HL-60 (cell line): ENCODE data around the gene RAB3C.

ENCODE experiments used
- POLR2AphosphoS5 ChIP-seq: IDR thresholded peaks from 2 replicates; pipeline ENCODE4 v1.6.1; 2012; ENCODE audit warnings: low read depth
- SPI1 ChIP-seq: IDR thresholded peaks from 2 replicates; pipeline ENCODE4 v1.6.1; 2012; ENCODE audit warnings: low read depth, mild to moderate bottlenecking, borderline replicate concordance
- TF ChIP-seq, protein P1 (sequence below): IDR thresholded peaks from one replicate; pipeline ENCODE4 v1.5.1; 2011; ENCODE audit warnings: low read length, control low read depth, inconsistent platforms; ENCODE audit not compliant: insufficient read depth

DNA sequence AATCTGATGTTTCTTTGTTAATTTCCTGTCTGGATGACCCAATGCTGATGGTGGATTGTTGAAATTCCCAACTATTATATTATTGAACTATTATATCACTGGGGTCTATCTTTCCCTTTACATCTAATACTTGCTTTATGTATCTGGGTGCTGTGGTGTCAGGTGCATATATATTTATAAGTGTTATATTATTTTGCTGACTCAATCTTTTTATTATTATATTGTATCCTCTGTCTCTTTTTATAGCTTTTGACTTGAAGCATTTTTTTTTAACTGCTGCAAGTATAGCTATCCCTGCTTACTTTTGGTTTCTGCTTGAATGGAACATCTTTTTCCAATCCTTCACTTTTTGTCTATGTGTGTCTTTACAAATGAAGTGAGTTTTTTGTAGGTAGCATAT is 255.9 kb downstream of the RAB3C start:
- TF ChIP-seq, protein P1, sequence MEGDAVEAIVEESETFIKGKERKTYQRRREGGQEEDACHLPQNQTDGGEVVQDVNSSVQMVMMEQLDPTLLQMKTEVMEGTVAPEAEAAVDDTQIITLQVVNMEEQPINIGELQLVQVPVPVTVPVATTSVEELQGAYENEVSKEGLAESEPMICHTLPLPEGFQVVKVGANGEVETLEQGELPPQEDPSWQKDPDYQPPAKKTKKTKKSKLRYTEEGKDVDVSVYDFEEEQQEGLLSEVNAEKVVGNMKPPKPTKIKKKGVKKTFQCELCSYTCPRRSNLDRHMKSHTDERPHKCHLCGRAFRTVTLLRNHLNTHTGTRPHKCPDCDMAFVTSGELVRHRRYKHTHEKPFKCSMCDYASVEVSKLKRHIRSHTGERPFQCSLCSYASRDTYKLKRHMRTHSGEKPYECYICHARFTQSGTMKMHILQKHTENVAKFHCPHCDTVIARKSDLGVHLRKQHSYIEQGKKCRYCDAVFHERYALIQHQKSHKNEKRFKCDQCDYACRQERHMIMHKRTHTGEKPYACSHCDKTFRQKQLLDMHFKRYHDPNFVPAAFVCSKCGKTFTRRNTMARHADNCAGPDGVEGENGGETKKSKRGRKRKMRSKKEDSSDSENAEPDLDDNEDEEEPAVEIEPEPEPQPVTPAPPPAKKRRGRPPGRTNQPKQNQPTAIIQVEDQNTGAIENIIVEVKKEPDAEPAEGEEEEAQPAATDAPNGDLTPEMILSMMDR: no peak
- no peak for TF ChIP-seq POLR2AphosphoS5
- TF ChIP-seq SPI1: no peak
